Ishikawa (cell line): ENCODE data around the gene LRBA.

Source experiments
- EP300 ChIP-seq: IDR thresholded peaks from 2 replicates; pipeline ENCODE4 v1.6.1; 2012; ENCODE audit warnings: borderline replicate concordance
- TF ChIP-seq, protein P1 (sequence below): IDR thresholded peaks from 2 replicates; pipeline ENCODE4 v1.6.1; 2012; ENCODE audit warnings: low read depth, mild to moderate bottlenecking

DNA sequence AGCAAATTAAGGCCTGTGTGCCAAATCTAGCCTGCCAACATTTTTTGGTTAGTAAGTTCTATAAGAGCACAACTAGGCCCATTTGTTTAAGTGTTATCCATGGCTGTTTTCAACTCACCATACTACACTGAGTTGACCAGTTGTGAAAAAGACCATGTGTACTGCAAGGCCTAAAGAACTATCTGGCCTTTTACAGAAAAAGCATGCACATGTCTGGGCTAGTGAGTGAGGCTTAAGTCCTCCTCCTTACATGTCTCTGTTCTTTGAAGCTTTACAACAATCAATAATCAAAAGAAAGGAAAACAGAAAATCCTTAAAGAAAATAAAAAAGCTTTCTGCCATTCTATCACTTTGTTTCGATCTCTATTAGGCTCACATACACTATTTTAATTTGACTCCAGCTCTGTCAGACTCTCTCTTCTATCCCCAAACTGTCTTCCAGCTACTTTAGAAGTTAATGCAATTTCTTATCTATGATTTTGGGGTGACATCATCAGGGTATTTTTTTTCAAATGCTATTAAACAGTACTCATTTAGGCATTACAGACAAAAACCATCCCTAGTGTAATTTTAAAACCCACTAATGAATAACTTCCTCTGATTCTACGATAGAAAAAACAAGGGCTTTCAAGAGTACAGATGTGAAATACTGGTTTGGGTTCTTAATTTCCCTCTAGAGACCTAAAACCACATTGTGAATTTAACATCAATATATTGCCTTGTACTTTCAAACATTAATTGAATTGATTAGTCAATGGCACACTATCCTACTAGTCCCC is 271.3 kb downstream of the LRBA start:
- TF ChIP-seq, protein P1, sequence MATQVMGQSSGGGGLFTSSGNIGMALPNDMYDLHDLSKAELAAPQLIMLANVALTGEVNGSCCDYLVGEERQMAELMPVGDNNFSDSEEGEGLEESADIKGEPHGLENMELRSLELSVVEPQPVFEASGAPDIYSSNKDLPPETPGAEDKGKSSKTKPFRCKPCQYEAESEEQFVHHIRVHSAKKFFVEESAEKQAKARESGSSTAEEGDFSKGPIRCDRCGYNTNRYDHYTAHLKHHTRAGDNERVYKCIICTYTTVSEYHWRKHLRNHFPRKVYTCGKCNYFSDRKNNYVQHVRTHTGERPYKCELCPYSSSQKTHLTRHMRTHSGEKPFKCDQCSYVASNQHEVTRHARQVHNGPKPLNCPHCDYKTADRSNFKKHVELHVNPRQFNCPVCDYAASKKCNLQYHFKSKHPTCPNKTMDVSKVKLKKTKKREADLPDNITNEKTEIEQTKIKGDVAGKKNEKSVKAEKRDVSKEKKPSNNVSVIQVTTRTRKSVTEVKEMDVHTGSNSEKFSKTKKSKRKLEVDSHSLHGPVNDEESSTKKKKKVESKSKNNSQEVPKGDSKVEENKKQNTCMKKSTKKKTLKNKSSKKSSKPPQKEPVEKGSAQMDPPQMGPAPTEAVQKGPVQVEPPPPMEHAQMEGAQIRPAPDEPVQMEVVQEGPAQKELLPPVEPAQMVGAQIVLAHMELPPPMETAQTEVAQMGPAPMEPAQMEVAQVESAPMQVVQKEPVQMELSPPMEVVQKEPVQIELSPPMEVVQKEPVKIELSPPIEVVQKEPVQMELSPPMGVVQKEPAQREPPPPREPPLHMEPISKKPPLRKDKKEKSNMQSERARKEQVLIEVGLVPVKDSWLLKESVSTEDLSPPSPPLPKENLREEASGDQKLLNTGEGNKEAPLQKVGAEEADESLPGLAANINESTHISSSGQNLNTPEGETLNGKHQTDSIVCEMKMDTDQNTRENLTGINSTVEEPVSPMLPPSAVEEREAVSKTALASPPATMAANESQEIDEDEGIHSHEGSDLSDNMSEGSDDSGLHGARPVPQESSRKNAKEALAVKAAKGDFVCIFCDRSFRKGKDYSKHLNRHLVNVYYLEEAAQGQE, result no peak
- no peak for TF ChIP-seq EP300
